Measurements from ENCODE around the gene SLC20A1.

- no peak for TF ChIP-seq CTCF (IDR thresholded peaks at IDR 0.05)
- TF ChIP-seq POLR2A (IDR thresholded peaks at IDR 0.05) = no peak
Observed at GRCh38 chr2:112618383-112618782, 27.4 kb upstream of the SLC20A1 start.

Measured in uterus (tissue), 2 donors.